Prostate gland (tissue), 2 donors: Measurements from ENCODE around the gene GPR89A. TPM values are rescaled to one million over a fixed set of nuclear protein-coding genes. Genes with fewer than 3 reads are reported as not detected.
A peak's percentile ranks its signal among the peaks of the same experiment; 100 is the strongest.
"Not testable (repeated sequence)": the region's sequence is repeated elsewhere in the genome, so short reads cannot be mapped to it uniquely, and the experiment has no call there.

ENCODE experiments used
- DNase-seq: peaks from one replicate; pipeline ENCODE4 v3.0.0-alpha.2; 2019; ENCODE audit warnings: low spot score
- H3K27ac ChIP-seq, 2 donors: fragments of 200-600 bp; sonication (generic); 2 replicates each; pipeline ENCODE4 v1.5.1; 2017 to 2019
- H3K27me3 ChIP-seq: fragments of 200-600 bp; sonication (generic); replicated peaks from 2 replicates; pipeline ENCODE4 v1.5.1; 2019; ENCODE audit not compliant: insufficient read depth
- H3K36me3 ChIP-seq, 2 donors: fragments of 200-600 bp; sonication (generic); 1 replicate in 1 of 2; 2 replicates in 1 of 2; pipeline versions ENCODE4 v1.5.1 to v1.8.1; 2017 to 2019
- H3K4me1 ChIP-seq: fragments of 200-600 bp; sonication (generic); replicated peaks from 2 replicates; pipeline ENCODE4 v1.5.1; 2019
- H3K4me3 ChIP-seq, 2 donors: fragments of 200-600 bp; sonication (generic); 2 replicates each; pipeline ENCODE4 v1.5.1; 2017 to 2019
- H3K9me3 ChIP-seq: fragments of 200-600 bp; sonication (generic); 2 replicates; pipeline ENCODE4 v1.5.1; 2017
- CTCF ChIP-seq, 4 experiments: fragments of 200-600 bp in 2 of 4; fragments of 450-650 bp in 2 of 4; sonication (generic) in 2 of 4; IDR thresholded peaks; 1 replicate in 3 of 4; 2 replicates in 1 of 4; pipeline ENCODE4 v1.5.1; 2016 to 2019; ENCODE audit warnings: antibody characterized with exemption in 4 of 4, mild to moderate bottlenecking in 2 of 4, moderate library complexity in 2 of 4
- POLR2A ChIP-seq: fragments of 450-650 bp; IDR thresholded peaks from one replicate; pipeline ENCODE4 v1.6.1; 2016; ENCODE audit warnings: antibody characterized with exemption, mild to moderate bottlenecking
- POLR2AphosphoS5 ChIP-seq: sonication (generic); formaldehyde crosslinking; IDR thresholded peaks from one replicate; pipeline ENCODE4 v1.6.1; 2017; ENCODE audit warnings: antibody characterized with exemption
- WGBS: methylation state at CpG from one replicate; pipeline ENCODE4 v1.1.5; 2018; 5-methylcytosine and 5-hydroxymethylcytosine counted together
- intact Hi-C: fragments of 100-400 bp; cut with DNase I; formaldehyde crosslinking; loops from one replicate; pipeline ENCODE4 v1.14.2; 2022
- total RNA-seq, 2 donors: library from RNA; depleted of rRNA; stranded (reverse); fragments of >200 nt; gene quantifications; one replicate each; pipeline ENCODE4 v1.1.0, GENCODE V29; 2016

The GPR89A gene
- 10 to 100 TPM; 14.5 to 30.1 TPM for total RNA-seq

GRCh38 chr1:145607833-145608733 is at the start of gene GPR89A:
TSS of gene GPR89A (plus strand) at chr1:145607988. CDS start at chr1:145608134, 146 bp downstream.
- H3K27ac ChIP-seq = peak within 1 kb of the TSS; percentile 83 to 88
- H3K9me3 ChIP-seq, H3K4me1 ChIP-seq, H3K27me3 ChIP-seq, intact Hi-C loops, H3K36me3 ChIP-seq: not testable (repeated sequence)
- WGBS = 0% methylated on average over 32 of the region's 71 CpGs
- peak within 1 kb of the TSS; percentile 62 to 69 for H3K4me3 ChIP-seq
- TF ChIP-seq POLR2A (peak; percentile 80), POLR2AphosphoS5 (peak; percentile 85)
- peak; percentile 96 for DNase-seq

GRCh38 chr1:145586820-145587219 is 21.0 kb upstream of the GPR89A start:
- DNase-seq, H3K36me3 ChIP-seq, H3K9me3 ChIP-seq, H3K27me3 ChIP-seq, H3K4me1 ChIP-seq, H3K27ac ChIP-seq, intact Hi-C loops, H3K4me3 ChIP-seq: not testable (repeated sequence)
- WGBS = 88% methylated on average over 5 of the region's 5 CpGs

- H3K27me3 ChIP-seq, H3K9me3 ChIP-seq, H3K4me3 ChIP-seq, H3K36me3 ChIP-seq, DNase-seq, H3K4me1 ChIP-seq, H3K27ac ChIP-seq, intact Hi-C loops: not testable (repeated sequence)
- peak in 1 of 4 experiments; percentile 23 for TF ChIP-seq CTCF (IDR thresholded peaks at IDR 0.05)
- WGBS = 4% methylated on average over 6 of the region's 7 CpGs
These were observed 17.0 kb upstream of the GPR89A start for GRCh38 chr1:145590806-145591205.

GRCh38 chr1:145592347-145592746 is 15.4 kb upstream of the GPR89A start:
- H3K4me3 ChIP-seq = not testable (repeated sequence)

GRCh38 chr1:145595421-145595820 is 12.4 kb upstream of the GPR89A start:
- H3K4me1 ChIP-seq, DNase-seq, H3K4me3 ChIP-seq, H3K36me3 ChIP-seq, H3K27me3 ChIP-seq, intact Hi-C loops, H3K9me3 ChIP-seq, H3K27ac ChIP-seq: not testable (repeated sequence)

More at GRCh38 chr1:145592347-145592746, 15.4 kb upstream of the GPR89A start:
- DNase-seq, H3K27ac ChIP-seq, H3K9me3 ChIP-seq, intact Hi-C loops, H3K36me3 ChIP-seq, H3K4me1 ChIP-seq, H3K27me3 ChIP-seq: not testable (repeated sequence)

GRCh38 chr1:145596236-145596635 is 11.6 kb upstream of the GPR89A start:
- H3K4me3 ChIP-seq, DNase-seq, H3K4me1 ChIP-seq, H3K27ac ChIP-seq, intact Hi-C loops, H3K9me3 ChIP-seq, H3K27me3 ChIP-seq, H3K36me3 ChIP-seq: not testable (repeated sequence)
- 87% methylated on average over 6 of the region's 6 CpGs for WGBS

GRCh38 chr1:145599426-145599825 is 8.4 kb upstream of the GPR89A start:
- 75% methylated on average over 5 of the region's 5 CpGs for WGBS
- H3K4me1 ChIP-seq, H3K36me3 ChIP-seq, H3K9me3 ChIP-seq, DNase-seq, intact Hi-C loops, H3K4me3 ChIP-seq, H3K27ac ChIP-seq, H3K27me3 ChIP-seq: not testable (repeated sequence)

GRCh38 chr1:145601593-145601992 is 6.2 kb upstream of the GPR89A start:
- H3K4me1 ChIP-seq = no peaks in the 10 kb centered on the region
- WGBS = 68% methylated on average over 1 of the region's 1 CpG
- H3K9me3 ChIP-seq = no peaks in the 10 kb centered on the region
- H3K27ac ChIP-seq = no peak overlapping the region
- DNase-seq = no peak
- no peaks in the 10 kb centered on the region for H3K36me3 ChIP-seq
- intact Hi-C loops = no loop called here
- no peak for TF ChIP-seq CTCF (IDR thresholded peaks at IDR 0.05)
- no peak for TF ChIP-seq POLR2AphosphoS5
- TF ChIP-seq POLR2A = no peak
- H3K27me3 ChIP-seq = no peaks in the 10 kb centered on the region
- H3K4me3 ChIP-seq = no peak overlapping the region

GRCh38 chr1:145606840-145607239 is 948 bp upstream of the GPR89A start:
- H3K36me3 ChIP-seq, intact Hi-C loops, H3K4me3 ChIP-seq, H3K27ac ChIP-seq, DNase-seq, H3K27me3 ChIP-seq, H3K4me1 ChIP-seq, H3K9me3 ChIP-seq: not testable (repeated sequence)
- WGBS = 93% methylated on average over 5 of the region's 5 CpGs

- H3K36me3 ChIP-seq, H3K4me3 ChIP-seq, H3K4me1 ChIP-seq, H3K9me3 ChIP-seq, H3K27me3 ChIP-seq, H3K27ac ChIP-seq, intact Hi-C loops, DNase-seq: not testable (repeated sequence)
- WGBS = no CpG with 5 or more reads among the region's 11 CpGs
These were observed 499 bp upstream of the GPR89A start for GRCh38 chr1:145607289-145607688.
